Fibroblast of upper back skin (primary cell): ENCODE data around the gene GNPAT.

Source experiments
- DNase-seq: peaks from one replicate; pipeline ENCODE4 v3.0.0-alpha.2; 2013

The GNPAT gene

DNA sequence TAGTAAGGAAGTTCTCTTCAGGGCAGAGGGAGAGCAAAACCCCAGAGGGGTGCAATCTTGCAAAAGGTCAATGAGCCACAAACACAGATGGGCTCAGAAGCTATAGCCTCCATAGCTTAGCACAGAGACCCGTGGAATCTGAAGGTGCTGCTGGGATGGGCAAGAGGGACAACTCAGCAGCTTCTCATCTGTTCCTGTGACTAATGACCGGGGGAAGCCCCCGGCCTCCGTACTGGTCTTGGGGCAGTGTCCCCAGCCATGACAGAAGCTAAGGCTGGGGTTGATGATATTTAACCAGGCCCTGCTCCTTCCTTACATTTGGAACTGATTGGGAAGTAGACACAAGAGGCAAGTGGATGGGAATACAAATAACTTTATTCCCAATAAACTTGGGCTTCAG, 77.6 kb downstream of the GNPAT start:
- DNase-seq = no peak

DNA sequence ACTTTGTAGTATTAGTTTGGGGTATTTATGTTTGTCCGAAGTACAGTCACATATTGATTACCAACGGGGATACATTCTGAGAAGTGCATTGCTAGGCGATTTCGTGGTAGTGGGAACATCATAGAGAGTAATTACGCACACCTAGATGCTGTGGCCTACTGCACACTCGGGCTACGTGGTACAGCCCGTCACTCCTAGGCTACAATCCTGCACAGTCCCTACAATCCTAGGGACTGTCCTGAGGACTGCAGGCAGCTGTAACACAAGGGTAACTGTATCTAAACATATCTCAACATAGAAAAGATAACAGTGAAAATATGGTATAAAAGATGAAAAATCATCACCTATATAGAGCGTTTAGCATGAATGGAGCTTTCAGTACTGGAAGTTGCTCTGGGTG, 78.1 kb downstream of the GNPAT start:
- DNase-seq = no peak

DNA sequence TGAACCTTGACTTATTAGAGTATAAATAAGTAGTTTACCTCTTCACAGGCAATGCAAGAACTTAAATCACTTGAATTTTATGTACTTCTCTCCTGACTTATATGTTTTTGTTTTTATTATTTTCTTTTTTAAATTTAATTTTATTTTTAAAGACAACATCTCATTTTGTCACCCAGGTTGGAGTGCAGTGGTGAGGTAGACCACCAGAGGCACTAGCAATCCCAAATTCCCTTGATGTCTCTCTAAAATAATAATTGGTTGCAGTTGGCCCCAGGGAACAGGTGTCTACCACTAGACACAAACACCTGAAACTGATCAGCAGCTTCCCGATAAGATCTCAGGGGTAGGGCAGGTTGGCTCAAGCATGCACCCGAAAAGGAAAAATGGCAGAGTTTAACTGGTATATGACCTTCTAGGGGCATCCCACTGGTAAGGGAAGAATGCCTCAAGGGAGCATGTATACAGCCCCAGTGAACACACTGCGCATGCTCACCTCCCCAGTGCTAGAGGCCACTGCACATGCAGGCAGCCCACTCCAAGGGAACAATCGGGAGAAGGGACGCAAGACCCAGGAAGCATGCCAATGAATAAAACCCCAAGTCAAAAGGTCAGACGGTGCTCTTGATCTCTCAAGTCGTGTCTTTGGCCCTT, 82.0 kb downstream of the GNPAT start:
- no peak for DNase-seq

DNA sequence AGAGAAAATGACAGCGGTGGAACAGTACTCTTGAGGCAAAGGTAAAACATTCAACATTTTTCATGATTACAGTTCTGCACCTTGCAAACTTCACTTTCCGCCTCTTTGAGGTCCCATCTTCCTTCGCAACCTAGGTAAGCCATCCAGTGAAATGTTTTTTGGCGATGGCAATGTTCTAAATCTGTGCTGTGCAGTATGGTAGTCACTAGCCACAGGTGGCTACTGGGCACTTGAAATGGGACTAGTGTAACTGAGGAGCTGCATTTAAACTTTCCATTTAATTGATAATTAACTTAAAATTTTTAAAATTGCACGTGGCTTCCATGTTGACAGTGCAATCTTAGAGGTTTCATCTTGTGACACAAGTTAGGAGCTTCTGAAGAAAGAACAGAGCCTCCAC, 83.6 kb downstream of the GNPAT start:
- DNase-seq = no peak

DNA sequence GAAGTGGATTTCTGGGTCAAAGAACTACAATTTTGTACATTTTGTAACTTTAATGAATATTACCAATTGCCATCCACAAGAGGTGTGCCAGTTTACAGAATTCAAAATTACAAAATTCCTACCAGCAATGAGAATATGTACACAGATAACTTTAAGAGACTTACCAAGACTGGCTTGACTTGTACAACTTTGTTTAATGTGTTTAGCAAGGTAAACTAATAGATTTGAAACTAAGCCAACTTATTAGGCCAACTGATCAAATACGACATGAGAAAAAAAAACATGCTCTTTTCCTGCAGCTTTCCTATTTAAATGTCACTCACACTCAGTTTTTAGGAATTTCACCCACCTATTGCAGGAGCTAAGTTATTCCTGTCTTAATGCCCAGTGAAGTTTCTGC, 85.2 kb downstream of the GNPAT start:
- no peak for DNase-seq
